K562 (cell line): Measurements from ENCODE around the gene ATG12. TPM values are rescaled to one million over a fixed set of nuclear protein-coding genes. Genes with fewer than 3 reads are reported as not detected.

ENCODE experiments used
- ARHGAP35 ChIP-seq: fragments of 450-650 bp; IDR thresholded peaks from 2 replicates; pipeline ENCODE4 v1.6.1; 2018; ENCODE audit not compliant: partially characterized antibody
- CHAMP1 ChIP-seq: fragments of 450-650 bp; IDR thresholded peaks from 2 replicates; pipeline ENCODE4 v1.6.1; 2016; ENCODE audit warnings: mild to moderate bottlenecking
- CHD7 ChIP-seq: fragments of 200-600 bp; sonication (generic); IDR thresholded peaks from one replicate; pipeline ENCODE4 v1.6.1; 2012; ENCODE audit warnings: mild to moderate bottlenecking, low read depth, low read length, inconsistent platforms
- ETS2 ChIP-seq: IDR thresholded peaks from 2 replicates; pipeline ENCODE4 v1.6.1; 2016; ENCODE audit warnings: borderline replicate concordance, missing genetic modification characterization, mild to moderate bottlenecking, moderate library complexity, missing compliant biosample characterization; ENCODE audit not compliant: poor library complexity, severe bottlenecking
- HES1 ChIP-seq: fragments of 450-650 bp; IDR thresholded peaks from 2 replicates; pipeline ENCODE4 v1.6.1; 2016; ENCODE audit warnings: low read depth, mild to moderate bottlenecking, moderate library complexity
- MAFK ChIP-seq: IDR thresholded peaks from 2 replicates; pipeline ENCODE4 v1.6.1; 2011; ENCODE audit warnings: low read length, improper control_type of control experiment
- RBM14 ChIP-seq: fragments of 200-400 bp; formaldehyde crosslinking; IDR thresholded peaks from 2 replicates; pipeline ENCODE4 v1.6.1; 2018; ENCODE audit warnings: low read depth, mild to moderate bottlenecking, low read length, moderate library complexity, borderline replicate concordance; ENCODE audit not compliant: insufficient read depth
- SUPT5H ChIP-seq: fragments of 450-650 bp; IDR thresholded peaks from 2 replicates; pipeline ENCODE4 v1.6.1; 2016
- ZBTB8A ChIP-seq: fragments of 450-650 bp; IDR thresholded peaks from 2 replicates; pipeline ENCODE4 v1.6.1; 2018; ENCODE audit warnings: mild to moderate bottlenecking, moderate library complexity; ENCODE audit not compliant: partially characterized antibody
- polyA plus RNA-seq, 8 experiments: library from polyadenylated mRNA; depleted of rRNA in 4 of 8; stranded (reverse) in 5 of 8; unstranded in 3 of 8; fragments of >200 nt; fragmentation: Nextera tagmentation in 2 of 8; fragmentation: Illumina TruSeq in 1 of 8; extraction: Ambion mirVana in 2 of 8; extraction: Trizol in 1 of 8; gene quantifications; 2 replicates each; pipeline versions ENCODE4 v1.2.1 to v1.2.3, GENCODE V29; 2011 to 2014; ENCODE audit warnings: inconsistent platforms in 1 of 8, missing spikeins in 1 of 8
- total RNA-seq, 7 experiments: library from RNA; depleted of rRNA in 6 of 7; stranded (reverse); fragments of >200 nt in 6 of 7; fragmentation: Illumina TruSeq in 2 of 7; extraction: Trizol in 2 of 7; gene quantifications; 2 replicates each; pipeline versions ENCODE4 v1.2.1 to v1.2.3, GENCODE V29; 2011 to 2021; ENCODE audit warnings: low replicate concordance in 1 of 7
- TF ChIP-seq, protein P1 (sequence below): fragments of 250-450 bp; sonication (Bioruptor Pico); IDR thresholded peaks from 2 replicates; pipeline ENCODE4 v1.4.0; 2020; ENCODE audit warnings: mild to moderate bottlenecking, moderate library complexity

Gene ATG12
- total and polyA plus RNA-seq, 9 of the 15 experiments (the other 6 are each of a cell fraction or from before 2014, with no cell fraction given) = 21.6 to 132 (median 61.3) TPM

DNA sequence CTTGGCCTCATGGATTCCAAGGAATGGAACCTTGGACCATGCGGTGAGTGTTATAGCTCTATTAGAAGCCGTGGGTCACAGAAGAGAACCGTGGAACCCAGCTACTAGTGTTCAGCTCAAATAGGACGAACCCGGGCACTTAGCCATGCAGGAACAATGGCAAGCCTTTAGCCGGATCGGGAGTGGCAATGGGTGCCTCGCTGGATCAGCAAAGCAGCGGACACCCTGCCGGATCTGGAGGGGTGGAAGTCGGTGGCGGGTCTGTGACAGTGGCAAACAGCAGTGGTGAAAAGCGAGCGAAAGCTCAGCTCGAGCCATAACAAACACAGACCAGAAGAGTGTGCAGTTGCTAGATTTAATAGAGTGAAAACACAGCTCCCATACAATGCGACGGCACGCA is 22.5 kb downstream of the ATG12 start (continued):
- TF ChIP-seq CHD7 (no peak), ZBTB8A (no peak), HES1 (no peak), RBM14 (no peak), ARHGAP35 (no peak), SUPT5H (no peak), ETS2 (tag) (no peak), CHAMP1 (no peak), MAFK (no peak)
- TF ChIP-seq, protein P1, sequence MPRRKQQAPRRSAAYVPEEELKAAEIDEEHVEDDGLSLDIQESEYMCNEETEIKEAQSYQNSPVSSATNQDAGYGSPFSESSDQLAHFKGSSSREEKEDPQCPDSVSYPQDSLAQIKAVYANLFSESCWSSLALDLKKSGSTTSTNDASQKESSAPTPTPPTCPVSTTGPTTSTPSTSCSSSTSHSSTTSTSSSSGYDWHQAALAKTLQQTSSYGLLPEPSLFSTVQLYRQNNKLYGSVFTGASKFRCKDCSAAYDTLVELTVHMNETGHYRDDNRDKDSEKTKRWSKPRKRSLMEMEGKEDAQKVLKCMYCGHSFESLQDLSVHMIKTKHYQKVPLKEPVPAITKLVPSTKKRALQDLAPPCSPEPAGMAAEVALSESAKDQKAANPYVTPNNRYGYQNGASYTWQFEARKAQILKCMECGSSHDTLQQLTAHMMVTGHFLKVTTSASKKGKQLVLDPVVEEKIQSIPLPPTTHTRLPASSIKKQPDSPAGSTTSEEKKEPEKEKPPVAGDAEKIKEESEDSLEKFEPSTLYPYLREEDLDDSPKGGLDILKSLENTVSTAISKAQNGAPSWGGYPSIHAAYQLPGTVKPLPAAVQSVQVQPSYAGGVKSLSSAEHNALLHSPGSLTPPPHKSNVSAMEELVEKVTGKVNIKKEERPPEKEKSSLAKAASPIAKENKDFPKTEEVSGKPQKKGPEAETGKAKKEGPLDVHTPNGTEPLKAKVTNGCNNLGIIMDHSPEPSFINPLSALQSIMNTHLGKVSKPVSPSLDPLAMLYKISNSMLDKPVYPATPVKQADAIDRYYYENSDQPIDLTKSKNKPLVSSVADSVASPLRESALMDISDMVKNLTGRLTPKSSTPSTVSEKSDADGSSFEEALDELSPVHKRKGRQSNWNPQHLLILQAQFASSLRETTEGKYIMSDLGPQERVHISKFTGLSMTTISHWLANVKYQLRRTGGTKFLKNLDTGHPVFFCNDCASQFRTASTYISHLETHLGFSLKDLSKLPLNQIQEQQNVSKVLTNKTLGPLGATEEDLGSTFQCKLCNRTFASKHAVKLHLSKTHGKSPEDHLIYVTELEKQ (CRISPR knock-in tag) = no peak
